IMR-90 (cell line): ENCODE results near the gene LAMA5. TPM values are rescaled to one million over a fixed set of nuclear protein-coding genes. Genes with fewer than 3 reads are reported as not detected.

Experiments
- ATAC-seq: fragments of 200-7000 bp; cut with Tn5 transposase; 2 replicates; pipeline ENCODE4 v1.9.1; 2020; ENCODE audit warnings: low read depth, mild to moderate bottlenecking, moderate library complexity
- BruUV-seq: library from RNA; stranded (reverse); fragments of 400-500 nt; replicated peaks from 2 replicates; lab custom pipeline; 2021; lab: Mats Ljungman, UMichigan
- CTCF ChIA-PET: fragments of 300-600 bp; formaldehyde crosslinking; extraction: SDS; loops from one replicate; lab custom pipeline; 2021; ENCODE audit warnings: antibody characterized with exemption; lab: Yijun Ruan, JAX
- POLR2A ChIA-PET: fragments of 300-600 bp; sonication (Branson Sonifier 250); formaldehyde crosslinking; loops from one replicate; lab custom pipeline; 2022; ENCODE audit warnings: antibody characterized with exemption; ENCODE audit not compliant: unreplicated experiment; lab: Charles Lee
- DNase-seq: peaks from one replicate; pipeline ENCODE4 v3.0.0; 2013
- H2AFZ ChIP-seq: replicated peaks from 2 replicates; pipeline ENCODE3; 2013; ENCODE audit warnings: low read length, mild to moderate bottlenecking; ENCODE audit not compliant: poor library complexity
- H2AK5ac ChIP-seq: 2 replicates; pipeline ENCODE4 v1.6.1; 2013; ENCODE audit warnings: low read depth, low read length, inconsistent platforms
- H2AK9ac ChIP-seq: replicated peaks from 2 replicates; pipeline ENCODE3; 2013; ENCODE audit warnings: mild to moderate bottlenecking, low read depth, low read length, moderate library complexity; ENCODE audit not compliant: poor library complexity
- H2BK120ac ChIP-seq: 2 replicates; pipeline ENCODE4 v1.6.1; 2013; ENCODE audit warnings: low read depth, low read length, inconsistent platforms
- H2BK15ac ChIP-seq: 3 replicates; pipeline ENCODE4 v1.6.1; 2013; ENCODE audit warnings: low read depth, low read length, inconsistent platforms
- H2BK20ac ChIP-seq: 2 replicates; pipeline ENCODE4 v1.6.1; 2013; ENCODE audit warnings: low read depth, mild to moderate bottlenecking, inconsistent platforms, low read length, moderate library complexity
- H2BK5ac ChIP-seq: 2 replicates; pipeline ENCODE4 v1.6.1; 2013; ENCODE audit warnings: mild to moderate bottlenecking, low read depth, low read length, inconsistent platforms; ENCODE audit not compliant: poor library complexity, severe bottlenecking
- H3K14ac ChIP-seq: replicated peaks from 2 replicates; pipeline ENCODE4 v1.6.1; 2013; ENCODE audit warnings: low read depth, low read length, inconsistent platforms
- H3K18ac ChIP-seq: 2 replicates; pipeline ENCODE4 v1.6.1; 2013; ENCODE audit warnings: low read depth, low read length, control low read depth
- H3K23ac ChIP-seq: 2 replicates; pipeline ENCODE4 v1.6.1; 2013; ENCODE audit warnings: low read depth, low read length, inconsistent platforms
- H3K27ac ChIP-seq: 2 replicates; pipeline ENCODE4 v1.5.1; 2013; ENCODE audit warnings: mild to moderate bottlenecking, control low read depth, low read length; ENCODE audit not compliant: insufficient read depth
- H3K27me3 ChIP-seq: 2 replicates; pipeline ENCODE4 v1.6.1; 2013; ENCODE audit warnings: low read length; ENCODE audit not compliant: control insufficient read depth, insufficient read depth
- H3K36me3 ChIP-seq: 2 replicates; pipeline ENCODE4 v1.6.1; 2013; ENCODE audit warnings: low read length, mixed read lengths; ENCODE audit not compliant: control insufficient read depth, insufficient read depth
- H3K4ac ChIP-seq: 2 replicates; pipeline ENCODE4 v1.6.1; 2013; ENCODE audit warnings: low read depth, low read length, inconsistent platforms
- H3K4me1 ChIP-seq: 2 replicates; pipeline ENCODE4 v1.6.1; 2013; ENCODE audit warnings: low read length, mixed read lengths; ENCODE audit not compliant: control insufficient read depth, insufficient read depth
- H3K4me2 ChIP-seq: 2 replicates; pipeline ENCODE4 v1.6.1; 2013; ENCODE audit warnings: low read depth, mild to moderate bottlenecking, control low read depth, low read length, moderate library complexity
- H3K4me3 ChIP-seq: 2 replicates; pipeline ENCODE4 v1.5.1; 2013; ENCODE audit warnings: low read depth, mild to moderate bottlenecking, control low read depth, low read length, moderate library complexity; ENCODE audit not compliant: insufficient read depth
- H3K56ac ChIP-seq: 2 replicates; pipeline ENCODE4 v1.6.1; 2013; ENCODE audit warnings: low read length, inconsistent platforms; ENCODE audit not compliant: insufficient read depth; ENCODE audit errors: extremely low read depth
- H3K79me1 ChIP-seq, 2 experiments: 2 replicates each; pipeline ENCODE4 v1.6.1; 2013; ENCODE audit warnings: low read length in 2 of 2, inconsistent platforms in 1 of 2, low read depth in 1 of 2
- H3K9ac ChIP-seq: 2 replicates; pipeline ENCODE4 v1.6.1; 2013; ENCODE audit warnings: low read depth, low read length, control low read depth
- H3K9me1 ChIP-seq: 2 replicates; pipeline ENCODE4 v1.6.1; 2013; ENCODE audit warnings: low read length, inconsistent platforms; ENCODE audit not compliant: insufficient read depth
- H3K9me3 ChIP-seq: 2 replicates; pipeline ENCODE4 v1.6.1; 2013; ENCODE audit warnings: low read length; ENCODE audit not compliant: control insufficient read depth, insufficient read depth
- H4K20me1 ChIP-seq: 2 replicates; pipeline ENCODE4 v1.6.1; 2013; ENCODE audit warnings: low read length, inconsistent platforms; ENCODE audit not compliant: insufficient read depth
- H4K5ac ChIP-seq: 2 replicates; pipeline ENCODE4 v1.6.1; 2013; ENCODE audit warnings: mild to moderate bottlenecking, low read depth, low read length, control low read depth
- H4K8ac ChIP-seq, 2 experiments: 2 replicates each; pipeline ENCODE4 v1.6.1; 2013; ENCODE audit warnings: low read depth in 2 of 2, low read length in 2 of 2, control low read depth in 1 of 2, inconsistent platforms in 1 of 2
- H4K91ac ChIP-seq: 2 replicates; pipeline ENCODE4 v1.6.1; 2013; ENCODE audit warnings: low read depth, low read length, inconsistent platforms; ENCODE audit not compliant: insufficient read depth
- CTCF ChIP-seq: conservative IDR thresholded peaks from 2 replicates; pipeline ENCODE4 v1.5.1; 2012; ENCODE audit warnings: mild to moderate bottlenecking, low read depth, low read length, improper control_type of control experiment
- FOS ChIP-seq: fragments of 150-350 bp; IDR thresholded peaks from 2 replicates; pipeline ENCODE4 v1.6.1; 2016; ENCODE audit warnings: low read depth, low read length
- MAFK ChIP-seq: IDR thresholded peaks from 2 replicates; pipeline ENCODE4 v1.6.1; 2012; ENCODE audit warnings: low read depth, low read length, improper control_type of control experiment
- MAZ ChIP-seq: IDR thresholded peaks from 2 replicates; pipeline ENCODE4 v1.6.1; 2012; ENCODE audit warnings: low read depth, mild to moderate bottlenecking, low read length, improper control_type of control experiment, moderate library complexity, borderline replicate concordance
- MXI1 ChIP-seq: IDR thresholded peaks from 2 replicates; pipeline ENCODE4 v1.6.1; 2012; ENCODE audit warnings: low read depth, mild to moderate bottlenecking, low read length, moderate library complexity, borderline replicate concordance
- NFE2L2 ChIP-seq: fragments of 150-350 bp; IDR thresholded peaks from 2 replicates; pipeline ENCODE4 v1.6.1; 2016; ENCODE audit warnings: low read depth, mild to moderate bottlenecking, low read length
- POLR2A ChIP-seq: IDR thresholded peaks from 2 replicates; pipeline ENCODE4 v1.6.1; 2012; ENCODE audit warnings: mild to moderate bottlenecking, low read depth, low read length
- RAD21 ChIP-seq: IDR thresholded peaks from 2 replicates; pipeline ENCODE4 v1.6.1; 2012; ENCODE audit warnings: low read length, improper control_type of control experiment
- RCOR1 ChIP-seq: IDR thresholded peaks from 2 replicates; pipeline ENCODE4 v1.6.1; 2012; ENCODE audit warnings: mild to moderate bottlenecking, low read length, improper control_type of control experiment; ENCODE audit not compliant: insufficient replicate concordance
- RFX5 ChIP-seq: IDR thresholded peaks from 2 replicates; pipeline ENCODE4 v1.8.0; 2012; ENCODE audit warnings: low read depth, mild to moderate bottlenecking, low read length, moderate library complexity
- USF2 ChIP-seq: fragments of 150-350 bp; IDR thresholded peaks from 2 replicates; pipeline ENCODE4 v1.6.1; 2017; ENCODE audit warnings: mild to moderate bottlenecking, antibody characterized with exemption, low read length, low read depth
- WGBS, 2 experiments: methylation state at CpG; one replicate each; pipeline versions ENCODE4 v1.1.5 to v1.1.7; 2013; ENCODE audit warnings: missing lambda C conversion rate in 2 of 2; ENCODE audit not compliant: insufficient read length in 1 of 2; ENCODE audit errors: extremely low coverage in 2 of 2; 5-methylcytosine and 5-hydroxymethylcytosine counted together
- dilution Hi-C: fragments of 300-500 bp; cut with HindIII; formaldehyde crosslinking; loops from one replicate; pipeline ENCODE4 v1.14.3; 2018; ENCODE audit warnings: low sequenced_read_pairs; ENCODE audit not compliant: unreplicated experiment
- in situ Hi-C: fragments of 300-500 bp; cut with MboI; formaldehyde crosslinking; loops from 3 replicates; pipeline ENCODE4 v1.14.3; 2019; ENCODE audit warnings: low sequenced_read_pairs, inconsistent platforms, mixed read lengths
- intact Hi-C: fragments of 100-400 bp; cut with micrococcal nuclease; formaldehyde crosslinking; loops from 2 replicates; pipeline ENCODE4 v1.10.0; 2022
- polyA plus RNA-seq, 3 experiments: library from polyadenylated mRNA; depleted of rRNA; stranded (reverse); fragments of >200 nt; gene quantifications; 2 replicates each; pipeline ENCODE4 v1.2.3, GENCODE V29; 2012; ENCODE audit warnings: low replicate concordance in 1 of 3
- total RNA-seq: library from RNA; depleted of rRNA; stranded (reverse); fragments of >200 nt; gene quantifications from 2 replicates; pipeline ENCODE4 v1.2.3, GENCODE V29; 2012

Gene LAMA5
- total and polyA plus RNA-seq, 2 of the 4 experiments (the other 2 are of a cell fraction), result 0.90 to 7.3 TPM

GRCh38 chr20:62336775-62337557 lies 30.1 kb downstream of the LAMA5 start:
- ATAC-seq (no peak), DNase-seq (no peak)
- Histone ChIP-seq H3K4me2 (no peak overlapping the region), H3K14ac (no peak overlapping the region), H2BK120ac (no peak overlapping the region), H4K91ac (no peak overlapping the region), H2BK20ac (no peak overlapping the region), H3K9me1 (no peaks in the 10 kb centered on the region), H3K27me3 (no peaks in the 10 kb centered on the region), H3K36me3 (peaks cover 24% of the 10 kb centered on the region; the same call in 1 of the 2 replicates), H3K4me3 (no peak overlapping the region), H2BK5ac (no peak overlapping the region), H3K27ac (no peak overlapping the region), H3K4me1 (no peaks in the 10 kb centered on the region), H4K5ac (no peak overlapping the region), H3K9ac (no peak overlapping the region), H2AK9ac (no peak overlapping the region), H4K8ac (no peak overlapping the region), H2AK5ac (no peak overlapping the region), H3K4ac (no peak overlapping the region), H3K56ac (no peak overlapping the region), H2BK15ac (no peak overlapping the region), H4K20me1 (no peaks in the 10 kb centered on the region; the same call in 1 of the 2 replicates), H2AFZ (peak overlapping the region; percentile 8), H3K9me3 (peaks cover 2% of the 10 kb centered on the region), H3K23ac (no peak overlapping the region), H3K79me1 (no peaks in the 10 kb centered on the region), H3K18ac (no peak overlapping the region)
- in situ Hi-C loops (no loop called here), intact Hi-C loops (no loop called here), dilution Hi-C loops (no loop called here)
- WGBS, 2 experiments, result 95% methylated on average over 30 of the region's 53 CpGs; no CpG with 5 or more reads in 1 of the 2 experiments
- ChIA-PET CTCF (no interaction called here), POLR2A (no interaction called here)
- no peak for TF ChIP-seq MAZ
- TF ChIP-seq NFE2L2, result no peak
- TF ChIP-seq FOS, result no peak
- TF ChIP-seq CTCF, result no peak
- no peak for TF ChIP-seq MAFK
- no peak for TF ChIP-seq MXI1
- no peak for TF ChIP-seq POLR2A
- TF ChIP-seq RFX5, result no peak
- TF ChIP-seq RCOR1, result no peak
- no peak for TF ChIP-seq USF2
- TF ChIP-seq RAD21, result no peak
- no TSS peak for BruUV-seq
